AG04449 (cell line): ENCODE data around the gene ELK3.

Experiments
- CTCF ChIA-PET: fragments of 350-600 bp; formaldehyde crosslinking; extraction: SDS; loops from one replicate; lab custom pipeline; 2021; ENCODE audit warnings: antibody characterized with exemption; lab: Yijun Ruan, JAX
- POLR2A ChIA-PET: fragments of 400-600, 350-600 bp; formaldehyde crosslinking; extraction: SDS; loops from one replicate; lab custom pipeline; 2020; ENCODE audit warnings: antibody characterized with exemption, inconsistent platforms; lab: Yijun Ruan, JAX
- DNase-seq: peaks from one replicate; pipeline ENCODE4 v3.0.0-alpha.2; 2010; ENCODE audit warnings: low read depth, low spot score
- H3K4me3 ChIP-seq: 2 replicates; pipeline ENCODE4 v1.5.1; 2011; ENCODE audit warnings: low read depth, mild to moderate bottlenecking, control low read depth, low read length
- TF ChIP-seq, protein P1 (sequence below): IDR thresholded peaks from one replicate; pipeline ENCODE4 v1.5.1; 2011; ENCODE audit warnings: mild to moderate bottlenecking, moderate library complexity, low read length, control low read depth, inconsistent platforms; ENCODE audit not compliant: insufficient read depth; ENCODE audit errors: missing control alignments

ELK3 gene

DNA sequence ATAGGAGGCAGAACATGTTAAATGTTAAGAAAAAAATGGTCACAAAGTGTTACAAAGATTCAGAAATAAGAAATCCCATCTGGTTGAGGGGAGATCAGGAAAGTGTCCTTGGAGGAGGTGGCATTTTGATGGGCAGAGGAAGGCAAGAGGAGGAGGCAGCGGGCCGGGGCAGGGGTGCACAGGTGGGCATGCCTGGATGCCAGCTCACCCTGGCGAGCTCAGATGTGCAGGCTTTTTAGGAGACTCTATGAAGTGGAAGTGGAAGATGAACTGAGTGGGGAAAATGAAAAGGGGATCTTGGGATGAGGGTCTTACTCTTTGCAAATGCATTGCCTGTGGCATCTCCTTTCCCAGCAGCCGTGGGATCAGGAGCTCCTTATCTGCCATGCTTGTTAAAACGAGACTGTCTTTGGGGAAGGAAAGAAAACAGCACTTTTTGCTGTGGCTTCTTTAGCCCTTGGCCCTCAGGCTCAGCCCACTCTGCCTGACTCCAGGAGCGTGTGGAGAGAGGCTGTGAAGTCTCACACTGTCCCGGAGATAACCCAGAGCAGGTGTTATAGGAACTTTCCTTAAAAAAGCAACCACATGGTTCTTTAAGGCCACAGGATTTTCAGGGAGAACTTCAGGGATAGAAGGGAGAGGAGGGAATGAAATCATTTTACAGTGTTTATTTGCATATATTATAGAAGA lies 62.6 kb downstream of the ELK3 start:
- POLR2A ChIA-PET, result no interaction called here
- no peak for DNase-seq
- H3K4me3 ChIP-seq, result no peak overlapping the region
- CTCF ChIA-PET, result interaction anchor here (2.0 to 2.8 kb wide), 3 partner anchors 12 to 260 kb away, joined by 6 to 7 read pairs (median 6); partner anchors contain the start of gene CFAP54
- TF ChIP-seq, protein P1, sequence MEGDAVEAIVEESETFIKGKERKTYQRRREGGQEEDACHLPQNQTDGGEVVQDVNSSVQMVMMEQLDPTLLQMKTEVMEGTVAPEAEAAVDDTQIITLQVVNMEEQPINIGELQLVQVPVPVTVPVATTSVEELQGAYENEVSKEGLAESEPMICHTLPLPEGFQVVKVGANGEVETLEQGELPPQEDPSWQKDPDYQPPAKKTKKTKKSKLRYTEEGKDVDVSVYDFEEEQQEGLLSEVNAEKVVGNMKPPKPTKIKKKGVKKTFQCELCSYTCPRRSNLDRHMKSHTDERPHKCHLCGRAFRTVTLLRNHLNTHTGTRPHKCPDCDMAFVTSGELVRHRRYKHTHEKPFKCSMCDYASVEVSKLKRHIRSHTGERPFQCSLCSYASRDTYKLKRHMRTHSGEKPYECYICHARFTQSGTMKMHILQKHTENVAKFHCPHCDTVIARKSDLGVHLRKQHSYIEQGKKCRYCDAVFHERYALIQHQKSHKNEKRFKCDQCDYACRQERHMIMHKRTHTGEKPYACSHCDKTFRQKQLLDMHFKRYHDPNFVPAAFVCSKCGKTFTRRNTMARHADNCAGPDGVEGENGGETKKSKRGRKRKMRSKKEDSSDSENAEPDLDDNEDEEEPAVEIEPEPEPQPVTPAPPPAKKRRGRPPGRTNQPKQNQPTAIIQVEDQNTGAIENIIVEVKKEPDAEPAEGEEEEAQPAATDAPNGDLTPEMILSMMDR, result no peak

GRCh38 chr12:96257550-96258103 lies 63.5 kb downstream of the ELK3 start:
- ChIA-PET CTCF (interaction anchor here (1.3 to 2.7 kb wide), 3 partner anchors 10 to 232 kb away, joined by 3 to 7 read pairs (median 6); partner anchors contain the start of gene CFAP54), POLR2A (no interaction called here)
- TF ChIP-seq, protein P1, result no peak
- H3K4me3 ChIP-seq, result no peak overlapping the region
- DNase-seq, result no peak

- H3K4me3 ChIP-seq, result no peak overlapping the region
- TF ChIP-seq, protein P1, result no peak
- ChIA-PET POLR2A (interaction anchor here (0.5 kb wide), 1 partner anchor 18 kb away, joined by 3 read pairs; no protein-coding TSS in a partner anchor), CTCF (interaction anchor here (1.1 to 2.7 kb wide), 4 partner anchors 9 to 231 kb away, joined by 3 to 7 read pairs (median 4); partner anchors contain the start of gene CFAP54)
- DNase-seq, result peak; percentile 45
Observed at GRCh38 chr12:96258104-96258961, 64.2 kb downstream of the ELK3 start.

DNA sequence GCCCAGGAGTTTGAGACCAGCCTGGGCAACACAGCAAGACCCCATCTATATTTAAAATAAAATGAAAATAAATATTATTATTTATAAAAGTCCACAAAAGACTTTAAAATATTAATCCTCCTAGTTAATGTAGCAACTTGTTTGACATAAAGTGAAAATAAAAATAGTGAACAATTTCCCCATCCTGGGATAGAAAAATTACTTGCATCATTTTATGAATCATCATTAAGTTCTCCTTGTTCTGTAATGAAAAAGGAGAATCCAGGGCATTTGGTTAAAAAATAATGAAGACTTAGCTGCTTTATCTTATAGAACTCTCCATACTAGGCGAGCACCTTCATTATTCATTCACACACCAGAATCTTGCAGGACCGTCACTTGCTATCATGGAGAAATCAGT lies 66.1 kb downstream of the ELK3 start:
- POLR2A ChIA-PET, result no interaction called here
- CTCF ChIA-PET, result interaction anchor here (1.3 to 1.5 kb wide), 2 partner anchors 8 to 141 kb away, joined by 3 to 4 read pairs; no protein-coding TSS in a partner anchor
- no peak overlapping the region for H3K4me3 ChIP-seq
- TF ChIP-seq, protein P1, result no peak
- no peak for DNase-seq

DNA sequence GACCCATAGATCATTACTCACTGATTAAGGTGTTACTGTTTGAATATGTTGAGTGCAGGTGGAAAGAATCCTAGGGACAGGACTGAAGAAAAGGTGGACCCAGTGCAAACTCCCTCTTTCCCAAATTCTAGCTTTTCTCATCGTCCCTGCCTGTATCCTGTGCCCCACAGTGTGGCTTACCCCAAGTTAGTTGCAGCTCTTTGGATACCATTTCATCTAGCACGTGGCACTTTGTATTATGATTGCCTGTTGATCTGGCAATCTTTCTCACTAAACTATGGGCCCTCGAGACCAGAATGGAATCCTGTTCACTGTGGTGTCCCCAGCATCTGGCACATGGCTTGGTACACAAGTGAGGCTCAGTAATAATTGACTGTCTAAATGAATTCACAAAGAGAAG lies 66.5 kb downstream of the ELK3 start:
- ChIA-PET POLR2A (no interaction called here), CTCF (interaction anchor here (0.9 to 1.5 kb wide), 4 partner anchors 9 to 140 kb away, joined by 3 to 4 read pairs (median 3); no protein-coding TSS in a partner anchor)
- H3K4me3 ChIP-seq, result no peak overlapping the region
- TF ChIP-seq, protein P1, result no peak
- DNase-seq, result no peak

GRCh38 chr12:96261557-96261956 lies 67.4 kb downstream of the ELK3 start:
- CTCF ChIA-PET, result interaction anchor here (0.9 to 1.5 kb wide), 4 partner anchors 10 to 140 kb away, joined by 3 to 4 read pairs (median 3); no protein-coding TSS in a partner anchor
- POLR2A ChIA-PET, result no interaction called here
- no peak overlapping the region for H3K4me3 ChIP-seq
- no peak for DNase-seq
- TF ChIP-seq, protein P1, result no peak
